DND-41 (cell line): ENCODE data around the gene XK.

Source experiments
- ATAC-seq: fragments of 200-7000 bp; cut with Tn5 transposase; 3 replicates; pipeline ENCODE4 v1.9.1; 2021; ENCODE audit warnings: low read depth; ENCODE audit not compliant: insufficient read depth
- DNase-seq: peaks from one replicate; pipeline ENCODE4 v3.0.0-alpha.2; 2020
- H2AFZ ChIP-seq: 2 replicates; pipeline ENCODE4 v1.6.0; 2012; ENCODE audit warnings: low read depth, low read length
- H3K27ac ChIP-seq: 2 replicates; pipeline ENCODE4 v1.5.1; 2012; ENCODE audit warnings: low read length, inconsistent platforms
- H3K27me3 ChIP-seq: fragments of 200-600 bp; sonication (generic); 2 replicates; pipeline ENCODE4 v1.6.0; 2012; ENCODE audit warnings: low read length, mild to moderate bottlenecking, inconsistent platforms; ENCODE audit not compliant: insufficient read depth, poor library complexity
- H3K36me3 ChIP-seq: 2 replicates; pipeline ENCODE4 v1.5.1; 2012; ENCODE audit warnings: low read length, inconsistent platforms; ENCODE audit not compliant: insufficient read depth
- H3K4me1 ChIP-seq: 2 replicates; pipeline ENCODE4 v1.5.1; 2012; ENCODE audit warnings: mild to moderate bottlenecking, low read length; ENCODE audit not compliant: insufficient read depth
- H3K4me2 ChIP-seq: 2 replicates; pipeline ENCODE4 v1.6.0; 2012; ENCODE audit warnings: mild to moderate bottlenecking, moderate library complexity, low read length, inconsistent platforms; ENCODE audit not compliant: insufficient read depth
- H3K4me3 ChIP-seq, 2 experiments: fragments of 200-600 bp in 1 of 2; shearing (Covaris generic) in 1 of 2; 2 replicates each; pipeline ENCODE4 v1.5.1; 2012 to 2016; ENCODE audit warnings: inconsistent platforms in 2 of 2, low read length in 2 of 2, mild to moderate bottlenecking in 2 of 2, low read depth in 1 of 2, moderate library complexity in 1 of 2
- H3K79me2 ChIP-seq: 2 replicates; pipeline ENCODE4 v1.6.0; 2012; ENCODE audit warnings: low read length, inconsistent platforms; ENCODE audit not compliant: insufficient read depth
- H3K9ac ChIP-seq: 2 replicates; pipeline ENCODE4 v1.6.0; 2012; ENCODE audit warnings: low read depth, mild to moderate bottlenecking, inconsistent platforms, low read length, moderate library complexity
- H3K9me3 ChIP-seq: 2 replicates; pipeline ENCODE4 v1.5.1; 2012; ENCODE audit warnings: low read length, moderate library complexity, mild to moderate bottlenecking, inconsistent platforms; ENCODE audit not compliant: insufficient read depth, severe bottlenecking
- H4K20me1 ChIP-seq: 2 replicates; pipeline ENCODE4 v1.6.0; 2012; ENCODE audit warnings: low read length; ENCODE audit not compliant: insufficient read depth
- CTCF ChIP-seq: IDR thresholded peaks from 2 replicates; pipeline ENCODE4 v1.5.1; 2012; ENCODE audit warnings: borderline replicate concordance, low read length, moderate library complexity, mild to moderate bottlenecking; ENCODE audit not compliant: poor library complexity, severe bottlenecking; ENCODE audit errors: extremely low read depth
- EZH2 ChIP-seq: IDR thresholded peaks from 3 replicates; pipeline ENCODE4 v1.6.1; 2012; ENCODE audit warnings: borderline replicate concordance, low read depth, mild to moderate bottlenecking, moderate library complexity, low read length, inconsistent platforms; ENCODE audit not compliant: severe bottlenecking

XK gene

GRCh38 chrX:37685381-37686359 lies at the start of gene XK:
Gene XK (plus strand): TSS chrX:37685791. CDS start chrX:37685962, 171 bp downstream.
- TF ChIP-seq CTCF (no peak), EZH2 (no peak)
- no peak within 1 kb of the TSS for H3K4me3 ChIP-seq
- no peaks in the 10 kb centered on the region for H3K9me3 ChIP-seq
- H3K4me2 ChIP-seq: no peak within 1 kb of the TSS
- H2AFZ ChIP-seq: no peak within 1 kb of the TSS
- DNase-seq (no peak), ATAC-seq (no peak)
- no peaks in the 10 kb centered on the region for H3K4me1 ChIP-seq
- H3K79me2 ChIP-seq: no peaks in the 10 kb centered on the region
- H3K36me3 ChIP-seq: no peaks in the 10 kb centered on the region
- no peaks in the 10 kb centered on the region for H3K27me3 ChIP-seq
- H4K20me1 ChIP-seq: no peaks in the 10 kb centered on the region
- H3K27ac ChIP-seq: no peak within 1 kb of the TSS
- no peak within 1 kb of the TSS for H3K9ac ChIP-seq

DNA sequence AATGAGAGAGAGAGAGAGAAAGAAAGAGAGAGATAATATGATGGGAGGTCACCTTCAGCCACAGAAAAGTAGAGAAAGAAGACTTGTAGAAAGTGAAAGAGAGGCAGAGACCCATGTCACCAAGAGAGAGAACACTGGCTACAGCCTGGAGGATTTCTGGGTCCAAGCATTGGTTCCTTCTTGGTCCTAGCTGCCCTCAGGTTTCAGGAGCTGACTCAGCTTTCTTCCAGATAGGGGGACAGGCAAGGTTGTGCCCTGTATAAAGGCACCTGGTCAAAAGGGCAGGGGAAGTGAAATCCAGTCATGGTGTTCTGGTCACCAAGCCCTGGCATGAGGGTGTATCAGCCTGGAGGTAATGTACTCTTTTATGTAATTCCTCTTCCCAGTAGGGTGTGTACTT lies 47.5 kb upstream of the XK start:
- no peak for TF ChIP-seq CTCF
- Histone ChIP-seq H3K9ac (no peak overlapping the region), H3K27me3 (no peaks in the 10 kb centered on the region), H3K27ac (no peak overlapping the region), H3K4me3 (no peak overlapping the region), H3K9me3 (no peaks in the 10 kb centered on the region), H3K4me1 (no peaks in the 10 kb centered on the region), H3K79me2 (no peaks in the 10 kb centered on the region), H3K4me2 (no peak overlapping the region), H3K36me3 (no peaks in the 10 kb centered on the region), H4K20me1 (no peaks in the 10 kb centered on the region), H2AFZ (no peak overlapping the region)
- DNase-seq (no peak), ATAC-seq (no peak)

GRCh38 chrX:37640142-37640541 lies 45.4 kb upstream of the XK start:
- no peak overlapping the region for H3K4me3 ChIP-seq
- no peaks in the 10 kb centered on the region for H3K4me1 ChIP-seq
- no peak overlapping the region for H3K27ac ChIP-seq
- no peaks in the 10 kb centered on the region for H3K27me3 ChIP-seq
- H3K4me2 ChIP-seq: no peak overlapping the region
- H3K79me2 ChIP-seq: no peaks in the 10 kb centered on the region
- H3K9ac ChIP-seq: no peak overlapping the region
- TF ChIP-seq EZH2: no peak
- H4K20me1 ChIP-seq: no peaks in the 10 kb centered on the region
- no peaks in the 10 kb centered on the region for H3K9me3 ChIP-seq
- no peak overlapping the region for H2AFZ ChIP-seq
- no peaks in the 10 kb centered on the region for H3K36me3 ChIP-seq
- no peak for ATAC-seq
- no peak for DNase-seq

- H3K4me1 ChIP-seq: no peaks in the 10 kb centered on the region
- no peaks in the 10 kb centered on the region for H3K79me2 ChIP-seq
- H3K36me3 ChIP-seq: no peaks in the 10 kb centered on the region
- H3K9me3 ChIP-seq: no peaks in the 10 kb centered on the region
- no peak overlapping the region for H3K9ac ChIP-seq
- ATAC-seq: no peak
- TF ChIP-seq EZH2 (no peak), CTCF (no peak)
- no peak overlapping the region for H3K4me3 ChIP-seq
- no peak overlapping the region for H3K27ac ChIP-seq
- no peak overlapping the region for H3K4me2 ChIP-seq
- no peaks in the 10 kb centered on the region for H3K27me3 ChIP-seq
- H4K20me1 ChIP-seq: no peaks in the 10 kb centered on the region
- no peak for DNase-seq
- no peak overlapping the region for H2AFZ ChIP-seq
These were observed 43.7 kb upstream of the XK start for GRCh38 chrX:37641859-37642258.
